HepG2 (cell line): ENCODE data around the gene SLC16A3. TPM values are rescaled to one million over a fixed set of nuclear protein-coding genes. Genes with fewer than 3 reads are reported as not detected.
A peak's percentile ranks its signal among the peaks of the same experiment; 100 is the strongest.

ENCODE experiments used
- ARID4A ChIP-seq: sonication (generic); formaldehyde crosslinking; IDR thresholded peaks from 2 replicates; pipeline ENCODE4 v1.5.0; 2020; ENCODE audit warnings: mild to moderate bottlenecking, missing genetic modification reagents, borderline replicate concordance
- ARID5B ChIP-seq: IDR thresholded peaks from 2 replicates; pipeline ENCODE4 v1.4.0; 2020; ENCODE audit warnings: mild to moderate bottlenecking, missing genetic modification reagents
- ETS1 ChIP-seq: sonication (generic); formaldehyde crosslinking; IDR thresholded peaks from 2 replicates; pipeline ENCODE4 v1.4.0; 2020; ENCODE audit warnings: missing genetic modification reagents
- KDM5B ChIP-seq: sonication (generic); formaldehyde crosslinking; IDR thresholded peaks from 2 replicates; pipeline ENCODE4 v1.4.0; 2020; ENCODE audit warnings: missing genetic modification reagents, mild to moderate bottlenecking, borderline replicate concordance
- SRSF1 ChIP-seq: fragments of 200-400 bp; formaldehyde crosslinking; optimal IDR thresholded peaks from 2 replicates; pipeline ENCODE3; 2017; ENCODE audit warnings: mild to moderate bottlenecking, low read depth, low read length, moderate library complexity
- TFE3 ChIP-seq: IDR thresholded peaks from 2 replicates; pipeline ENCODE4 v1.6.1; 2016
- ZBED4 ChIP-seq: sonication (generic); formaldehyde crosslinking; IDR thresholded peaks from 2 replicates; pipeline ENCODE4 v1.4.0; 2020; ENCODE audit warnings: missing genetic modification reagents, borderline replicate concordance
- ZBTB7A ChIP-seq: sonication (generic); formaldehyde crosslinking; IDR thresholded peaks from 2 replicates; pipeline ENCODE4 v1.8.0; 2022; ENCODE audit warnings: mild to moderate bottlenecking, missing genetic modification reagents
- ZNF224 ChIP-seq: sonication (generic); formaldehyde crosslinking; IDR thresholded peaks from 2 replicates; pipeline ENCODE4 v1.5.0; 2020; ENCODE audit warnings: mild to moderate bottlenecking, missing genetic modification reagents
- ZNF331 ChIP-seq: sonication (generic); formaldehyde crosslinking; IDR thresholded peaks from 2 replicates; pipeline ENCODE4 v1.4.0; 2020; ENCODE audit warnings: missing genetic modification reagents
- polyA plus RNA-seq, 8 experiments: library from polyadenylated mRNA; depleted of rRNA in 3 of 8; stranded (reverse) in 7 of 8; unstranded in 1 of 8; fragments of >200 nt; fragmentation: Illumina TruSeq in 4 of 8; extraction: Trizol in 4 of 8; gene quantifications; 2 replicates each; pipeline versions ENCODE4 v1.2.1 to v1.2.3, GENCODE V29; 2011 to 2016; ENCODE audit warnings: low read depth in 4 of 8, missing spikeins in 1 of 8, mixed read lengths in 1 of 8; ENCODE audit not compliant: insufficient read depth in 1 of 8
- total RNA-seq, 5 experiments: library from RNA; depleted of rRNA; stranded (reverse); fragments of >200 nt; fragmentation: Illumina TruSeq; extraction: Trizol; gene quantifications; 2 replicates each; pipeline ENCODE4 v1.2.3, GENCODE V29; 2016; ENCODE audit warnings: low read depth in 1 of 5

SLC16A3 gene
- total and polyA plus RNA-seq, 2 of the 13 experiments (the other 11 are each of a cell fraction or from before 2014, with no cell fraction given) = 242 to 349 TPM

GRCh38 chr17:82239926-82240505 lies 11.2 kb downstream of the SLC16A3 start (continued):
- peak; percentile 60; the same call in 1 of the 2 replicates for TF ChIP-seq ARID5B (CRISPR knock-in tag)
- peak; percentile 47; the same call in 1 of the 2 replicates for TF ChIP-seq ZBTB7A (CRISPR knock-in tag)
- TF ChIP-seq SRSF1 = peak; percentile 70
- TF ChIP-seq ETS1 (CRISPR knock-in tag) = no peak
- no peak for TF ChIP-seq ZNF224 (CRISPR knock-in tag)
- peak; percentile 75 for TF ChIP-seq ARID4A
- peak; percentile 20 for TF ChIP-seq TFE3
- peak; percentile 19 for TF ChIP-seq KDM5B
- peak; percentile 64; the same call in 1 of the 2 replicates for TF ChIP-seq ZBED4 (CRISPR knock-in tag)
- TF ChIP-seq ZNF331 = peak; percentile 46; the same call in 1 of the 2 replicates
